HEK293 (cell line): ENCODE results near the gene ASXL3.

ENCODE experiments used
- GLIS2 ChIP-seq: fragments of 450-650 bp; formaldehyde crosslinking; IDR thresholded peaks from 2 replicates; pipeline ENCODE4 v1.5.1; 2016; ENCODE audit warnings: missing biosample characterization, missing genetic modification characterization
- HOXA7 ChIP-seq: sonication (generic); formaldehyde crosslinking; IDR thresholded peaks from 2 replicates; pipeline ENCODE4 v1.8.1; 2022; ENCODE audit warnings: missing genetic modification reagents, borderline replicate concordance
- SALL2 ChIP-seq: fragments of 450-650 bp; formaldehyde crosslinking; IDR thresholded peaks from 2 replicates; pipeline ENCODE4 v1.5.0; 2017; ENCODE audit warnings: missing biosample characterization, mild to moderate bottlenecking, missing genetic modification characterization, borderline replicate concordance
- YY2 ChIP-seq: fragments of 450-650 bp; formaldehyde crosslinking; IDR thresholded peaks from 2 replicates; pipeline ENCODE4 v1.5.1; 2016; ENCODE audit warnings: missing biosample characterization, missing genetic modification characterization
- ZBTB8A ChIP-seq: fragments of 450-650 bp; formaldehyde crosslinking; IDR thresholded peaks from 2 replicates; pipeline ENCODE4 v1.5.1; 2016; ENCODE audit warnings: missing biosample characterization, missing genetic modification characterization
- ZFP3 ChIP-seq: fragments of 450-650 bp; formaldehyde crosslinking; IDR thresholded peaks from 2 replicates; pipeline ENCODE4 v1.5.1; 2016; ENCODE audit warnings: low read depth, missing biosample characterization, missing genetic modification characterization
- ZNF266 ChIP-seq: fragments of 450-650 bp; formaldehyde crosslinking; IDR thresholded peaks from 2 replicates; pipeline ENCODE4 v1.5.1; 2016; ENCODE audit warnings: missing biosample characterization, missing genetic modification characterization, low read depth
- ZNF341 ChIP-seq: fragments of 450-650 bp; formaldehyde crosslinking; IDR thresholded peaks from 2 replicates; pipeline ENCODE4; 2016; ENCODE audit warnings: low read depth, missing biosample characterization, missing genetic modification characterization
- ZNF404 ChIP-seq: fragments of 450-650 bp; formaldehyde crosslinking; IDR thresholded peaks from 2 replicates; pipeline ENCODE4 v1.5.1; 2017; ENCODE audit warnings: missing biosample characterization, missing genetic modification characterization
- ZNF423 ChIP-seq: fragments of 450-650 bp; formaldehyde crosslinking; IDR thresholded peaks from 2 replicates; pipeline ENCODE4 v1.5.1; 2016; ENCODE audit warnings: missing biosample characterization, missing genetic modification characterization
- ZNF501 ChIP-seq: fragments of 450-650 bp; formaldehyde crosslinking; IDR thresholded peaks from 2 replicates; pipeline ENCODE4 v1.5.1; 2016; ENCODE audit warnings: missing biosample characterization, missing genetic modification characterization
- ZNF529 ChIP-seq: fragments of 450-650 bp; formaldehyde crosslinking; IDR thresholded peaks from 2 replicates; pipeline ENCODE4 v1.5.1; 2017; ENCODE audit warnings: missing genetic modification characterization, missing biosample characterization; ENCODE audit not compliant: insufficient replicate concordance
- ZNF548 ChIP-seq: fragments of 450-650 bp; formaldehyde crosslinking; IDR thresholded peaks from 2 replicates; pipeline ENCODE4 v1.5.1; 2016; ENCODE audit warnings: missing biosample characterization, missing genetic modification characterization
- ZNF549 ChIP-seq: fragments of 450-650 bp; IDR thresholded peaks from 2 replicates; pipeline ENCODE4 v1.5.1; 2018; ENCODE audit warnings: missing biosample characterization, missing genetic modification characterization, mild to moderate bottlenecking, inconsistent platforms, moderate library complexity
- ZNF560 ChIP-seq: fragments of 450-650 bp; formaldehyde crosslinking; IDR thresholded peaks from 2 replicates; pipeline ENCODE4 v1.5.1; 2017; ENCODE audit warnings: missing biosample characterization, missing genetic modification characterization, borderline replicate concordance
- ZNF585B ChIP-seq: fragments of 450-650 bp; formaldehyde crosslinking; IDR thresholded peaks from 2 replicates; pipeline ENCODE4 v1.5.1; 2016; ENCODE audit warnings: missing biosample characterization, missing genetic modification characterization
- ZNF629 ChIP-seq: fragments of 450-650 bp; formaldehyde crosslinking; IDR thresholded peaks from 2 replicates; pipeline ENCODE4 v1.5.1; 2017; ENCODE audit warnings: missing biosample characterization, missing genetic modification characterization
- ZNF660 ChIP-seq: fragments of 450-650 bp; IDR thresholded peaks from 2 replicates; pipeline ENCODE4 v1.5.1; 2018; ENCODE audit warnings: missing biosample characterization, mild to moderate bottlenecking, missing genetic modification characterization
- ZNF701 ChIP-seq: fragments of 450-650 bp; formaldehyde crosslinking; IDR thresholded peaks from 2 replicates; pipeline ENCODE4 v1.5.1; 2016; ENCODE audit warnings: missing biosample characterization, missing genetic modification characterization
- ZNF76 ChIP-seq: fragments of 450-650 bp; formaldehyde crosslinking; IDR thresholded peaks from 2 replicates; pipeline ENCODE4; 2016; ENCODE audit warnings: low read depth, missing biosample characterization, missing genetic modification characterization, borderline replicate concordance
- ZNF791 ChIP-seq: fragments of 450-650 bp; formaldehyde crosslinking; IDR thresholded peaks from 2 replicates; pipeline ENCODE4 v1.5.1; 2016; ENCODE audit warnings: missing biosample characterization, missing genetic modification characterization
- ZNF837 ChIP-seq: fragments of 450-650 bp; formaldehyde crosslinking; IDR thresholded peaks from 2 replicates; pipeline ENCODE4 v1.5.1; 2016; ENCODE audit warnings: missing biosample characterization, missing genetic modification characterization
- TF ChIP-seq, protein P1 (sequence below): fragments of 450-650 bp; formaldehyde crosslinking; IDR thresholded peaks from 2 replicates; pipeline ENCODE4 v1.5.1; 2016; ENCODE audit warnings: missing biosample characterization, missing genetic modification characterization
- TF ChIP-seq, protein P2 (sequence below): fragments of 450-650 bp; formaldehyde crosslinking; IDR thresholded peaks from 2 replicates; pipeline ENCODE4 v1.5.1; 2016; ENCODE audit warnings: missing biosample characterization, missing genetic modification characterization, borderline replicate concordance
- TF ChIP-seq, protein P3 (sequence below): fragments of 450-650 bp; formaldehyde crosslinking; IDR thresholded peaks from 2 replicates; pipeline ENCODE4 v1.5.1; 2016; ENCODE audit warnings: missing biosample characterization, missing genetic modification characterization
- TF ChIP-seq, protein P4 (sequence below): fragments of 450-650 bp; formaldehyde crosslinking; IDR thresholded peaks from 2 replicates; pipeline ENCODE4 v1.5.1; 2017; ENCODE audit warnings: missing biosample characterization, missing genetic modification characterization
- TF ChIP-seq, protein P5 (sequence below): fragments of 450-650 bp; formaldehyde crosslinking; IDR thresholded peaks from 2 replicates; pipeline ENCODE4 v1.5.1; 2016; ENCODE audit warnings: missing biosample characterization, missing genetic modification characterization

ASXL3 gene

DNA sequence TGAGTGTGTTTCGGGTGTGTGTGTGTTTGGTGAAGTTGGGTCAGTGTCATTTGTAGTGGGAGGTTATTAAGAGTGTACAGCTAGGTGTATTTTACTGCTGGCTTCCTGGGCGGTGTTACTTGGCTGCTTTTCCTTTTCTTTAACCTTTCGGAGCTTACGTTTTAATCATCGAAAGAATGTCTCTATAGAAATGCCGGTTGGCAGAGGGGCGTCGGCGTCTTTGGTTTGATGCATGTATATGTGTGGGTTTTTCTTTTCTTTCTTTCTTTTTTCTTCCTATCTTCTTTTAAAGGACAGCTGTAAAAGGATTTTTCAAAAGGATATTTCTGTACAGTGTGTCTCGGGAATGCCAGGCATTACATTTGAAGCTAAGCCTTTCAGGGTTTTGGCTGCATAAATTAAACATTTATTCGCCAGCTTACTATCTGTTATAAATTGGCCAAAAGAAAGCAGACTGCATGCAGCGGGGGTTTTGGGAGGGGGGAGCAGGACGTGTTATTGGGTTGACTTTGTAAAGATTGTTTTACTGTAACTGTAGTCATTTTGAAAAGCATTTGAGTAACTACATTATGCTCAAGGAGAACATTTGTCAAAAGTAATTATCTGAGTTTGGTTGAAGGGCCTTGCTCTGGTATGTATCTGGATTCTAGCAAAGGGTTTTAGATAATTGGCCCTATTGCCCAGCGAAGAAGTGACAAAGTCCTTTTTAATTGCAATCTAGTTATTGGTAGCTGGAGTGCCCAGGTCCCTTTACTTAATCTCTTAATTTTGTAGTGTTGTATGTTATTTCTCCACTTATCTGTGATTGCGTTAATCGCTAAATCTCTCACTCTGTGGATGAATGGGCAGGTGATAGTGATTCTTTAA lies 1.6 kb downstream of the ASXL3 start (continued):
- TF ChIP-seq, protein P1, sequence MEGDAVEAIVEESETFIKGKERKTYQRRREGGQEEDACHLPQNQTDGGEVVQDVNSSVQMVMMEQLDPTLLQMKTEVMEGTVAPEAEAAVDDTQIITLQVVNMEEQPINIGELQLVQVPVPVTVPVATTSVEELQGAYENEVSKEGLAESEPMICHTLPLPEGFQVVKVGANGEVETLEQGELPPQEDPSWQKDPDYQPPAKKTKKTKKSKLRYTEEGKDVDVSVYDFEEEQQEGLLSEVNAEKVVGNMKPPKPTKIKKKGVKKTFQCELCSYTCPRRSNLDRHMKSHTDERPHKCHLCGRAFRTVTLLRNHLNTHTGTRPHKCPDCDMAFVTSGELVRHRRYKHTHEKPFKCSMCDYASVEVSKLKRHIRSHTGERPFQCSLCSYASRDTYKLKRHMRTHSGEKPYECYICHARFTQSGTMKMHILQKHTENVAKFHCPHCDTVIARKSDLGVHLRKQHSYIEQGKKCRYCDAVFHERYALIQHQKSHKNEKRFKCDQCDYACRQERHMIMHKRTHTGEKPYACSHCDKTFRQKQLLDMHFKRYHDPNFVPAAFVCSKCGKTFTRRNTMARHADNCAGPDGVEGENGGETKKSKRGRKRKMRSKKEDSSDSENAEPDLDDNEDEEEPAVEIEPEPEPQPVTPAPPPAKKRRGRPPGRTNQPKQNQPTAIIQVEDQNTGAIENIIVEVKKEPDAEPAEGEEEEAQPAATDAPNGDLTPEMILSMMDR = no peak
- TF ChIP-seq ZNF549 (tag by site-specific recombination) = no peak
- TF ChIP-seq HOXA7 (CRISPR knock-in tag) = no peak
- TF ChIP-seq YY2 (tag by site-specific recombination) = 0 out of 2 replicates have a peak, but pooled peaks have one; percentile 69
- TF ChIP-seq ZNF76 (tag by site-specific recombination) = no peak
- TF ChIP-seq, protein P2, sequence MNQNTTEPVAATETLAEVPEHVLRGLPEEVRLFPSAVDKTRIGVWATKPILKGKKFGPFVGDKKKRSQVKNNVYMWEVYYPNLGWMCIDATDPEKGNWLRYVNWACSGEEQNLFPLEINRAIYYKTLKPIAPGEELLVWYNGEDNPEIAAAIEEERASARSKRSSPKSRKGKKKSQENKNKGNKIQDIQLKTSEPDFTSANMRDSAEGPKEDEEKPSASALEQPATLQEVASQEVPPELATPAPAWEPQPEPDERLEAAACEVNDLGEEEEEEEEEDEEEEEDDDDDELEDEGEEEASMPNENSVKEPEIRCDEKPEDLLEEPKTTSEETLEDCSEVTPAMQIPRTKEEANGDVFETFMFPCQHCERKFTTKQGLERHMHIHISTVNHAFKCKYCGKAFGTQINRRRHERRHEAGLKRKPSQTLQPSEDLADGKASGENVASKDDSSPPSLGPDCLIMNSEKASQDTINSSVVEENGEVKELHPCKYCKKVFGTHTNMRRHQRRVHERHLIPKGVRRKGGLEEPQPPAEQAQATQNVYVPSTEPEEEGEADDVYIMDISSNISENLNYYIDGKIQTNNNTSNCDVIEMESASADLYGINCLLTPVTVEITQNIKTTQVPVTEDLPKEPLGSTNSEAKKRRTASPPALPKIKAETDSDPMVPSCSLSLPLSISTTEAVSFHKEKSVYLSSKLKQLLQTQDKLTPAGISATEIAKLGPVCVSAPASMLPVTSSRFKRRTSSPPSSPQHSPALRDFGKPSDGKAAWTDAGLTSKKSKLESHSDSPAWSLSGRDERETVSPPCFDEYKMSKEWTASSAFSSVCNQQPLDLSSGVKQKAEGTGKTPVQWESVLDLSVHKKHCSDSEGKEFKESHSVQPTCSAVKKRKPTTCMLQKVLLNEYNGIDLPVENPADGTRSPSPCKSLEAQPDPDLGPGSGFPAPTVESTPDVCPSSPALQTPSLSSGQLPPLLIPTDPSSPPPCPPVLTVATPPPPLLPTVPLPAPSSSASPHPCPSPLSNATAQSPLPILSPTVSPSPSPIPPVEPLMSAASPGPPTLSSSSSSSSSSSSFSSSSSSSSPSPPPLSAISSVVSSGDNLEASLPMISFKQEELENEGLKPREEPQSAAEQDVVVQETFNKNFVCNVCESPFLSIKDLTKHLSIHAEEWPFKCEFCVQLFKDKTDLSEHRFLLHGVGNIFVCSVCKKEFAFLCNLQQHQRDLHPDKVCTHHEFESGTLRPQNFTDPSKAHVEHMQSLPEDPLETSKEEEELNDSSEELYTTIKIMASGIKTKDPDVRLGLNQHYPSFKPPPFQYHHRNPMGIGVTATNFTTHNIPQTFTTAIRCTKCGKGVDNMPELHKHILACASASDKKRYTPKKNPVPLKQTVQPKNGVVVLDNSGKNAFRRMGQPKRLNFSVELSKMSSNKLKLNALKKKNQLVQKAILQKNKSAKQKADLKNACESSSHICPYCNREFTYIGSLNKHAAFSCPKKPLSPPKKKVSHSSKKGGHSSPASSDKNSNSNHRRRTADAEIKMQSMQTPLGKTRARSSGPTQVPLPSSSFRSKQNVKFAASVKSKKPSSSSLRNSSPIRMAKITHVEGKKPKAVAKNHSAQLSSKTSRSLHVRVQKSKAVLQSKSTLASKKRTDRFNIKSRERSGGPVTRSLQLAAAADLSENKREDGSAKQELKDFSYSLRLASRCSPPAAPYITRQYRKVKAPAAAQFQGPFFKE = no peak
- TF ChIP-seq ZBTB8A (tag by site-specific recombination) = no peak
- TF ChIP-seq ZNF560 (tag by site-specific recombination) = no peak
- TF ChIP-seq GLIS2 (tag by site-specific recombination) = no peak
- no peak for TF ChIP-seq ZNF404
- TF ChIP-seq ZNF501 (tag by site-specific recombination) = no peak
- no peak for TF ChIP-seq ZNF629
- no peak for TF ChIP-seq ZFP3 (tag by site-specific recombination)
- TF ChIP-seq, protein P3, sequence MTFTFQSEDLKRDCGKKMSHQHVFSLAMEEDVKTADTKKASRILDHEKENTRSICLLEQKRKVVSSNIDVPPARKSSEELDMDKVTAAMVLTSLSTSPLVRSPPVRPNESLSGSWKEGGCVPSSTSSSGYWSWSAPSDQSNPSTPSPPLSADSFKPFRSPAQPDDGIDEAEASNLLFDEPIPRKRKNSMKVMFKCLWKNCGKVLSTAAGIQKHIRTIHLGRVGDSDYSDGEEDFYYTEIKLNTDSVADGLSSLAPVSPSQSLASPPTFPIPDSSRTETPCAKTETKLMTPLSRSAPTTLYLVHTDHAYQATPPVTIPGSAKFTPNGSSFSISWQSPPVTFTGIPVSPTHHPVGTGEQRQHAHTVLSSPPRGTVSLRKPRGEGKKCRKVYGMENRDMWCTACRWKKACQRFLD (tag by site-specific recombination) = no peak
- TF ChIP-seq ZNF266 (tag by site-specific recombination) = no peak
- TF ChIP-seq SALL2 (tag by site-specific recombination) = no peak
- TF ChIP-seq, protein P4, sequence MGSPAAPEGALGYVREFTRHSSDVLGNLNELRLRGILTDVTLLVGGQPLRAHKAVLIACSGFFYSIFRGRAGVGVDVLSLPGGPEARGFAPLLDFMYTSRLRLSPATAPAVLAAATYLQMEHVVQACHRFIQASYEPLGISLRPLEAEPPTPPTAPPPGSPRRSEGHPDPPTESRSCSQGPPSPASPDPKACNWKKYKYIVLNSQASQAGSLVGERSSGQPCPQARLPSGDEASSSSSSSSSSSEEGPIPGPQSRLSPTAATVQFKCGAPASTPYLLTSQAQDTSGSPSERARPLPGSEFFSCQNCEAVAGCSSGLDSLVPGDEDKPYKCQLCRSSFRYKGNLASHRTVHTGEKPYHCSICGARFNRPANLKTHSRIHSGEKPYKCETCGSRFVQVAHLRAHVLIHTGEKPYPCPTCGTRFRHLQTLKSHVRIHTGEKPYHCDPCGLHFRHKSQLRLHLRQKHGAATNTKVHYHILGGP (tag by site-specific recombination) = no peak
- no peak for TF ChIP-seq ZNF341 (tag by site-specific recombination)
- TF ChIP-seq ZNF791 (tag by site-specific recombination) = no peak
- no peak for TF ChIP-seq ZNF529 (tag by site-specific recombination)
- TF ChIP-seq ZNF701 (tag by site-specific recombination) = no peak
- no peak for TF ChIP-seq ZNF548 (tag by site-specific recombination)
- TF ChIP-seq ZNF837 (tag by site-specific recombination) = no peak; the same call in 1 of the 2 replicates
- TF ChIP-seq ZNF423 (tag by site-specific recombination) = no peak
- no peak for TF ChIP-seq ZNF585B (tag by site-specific recombination)
- TF ChIP-seq, protein P5, sequence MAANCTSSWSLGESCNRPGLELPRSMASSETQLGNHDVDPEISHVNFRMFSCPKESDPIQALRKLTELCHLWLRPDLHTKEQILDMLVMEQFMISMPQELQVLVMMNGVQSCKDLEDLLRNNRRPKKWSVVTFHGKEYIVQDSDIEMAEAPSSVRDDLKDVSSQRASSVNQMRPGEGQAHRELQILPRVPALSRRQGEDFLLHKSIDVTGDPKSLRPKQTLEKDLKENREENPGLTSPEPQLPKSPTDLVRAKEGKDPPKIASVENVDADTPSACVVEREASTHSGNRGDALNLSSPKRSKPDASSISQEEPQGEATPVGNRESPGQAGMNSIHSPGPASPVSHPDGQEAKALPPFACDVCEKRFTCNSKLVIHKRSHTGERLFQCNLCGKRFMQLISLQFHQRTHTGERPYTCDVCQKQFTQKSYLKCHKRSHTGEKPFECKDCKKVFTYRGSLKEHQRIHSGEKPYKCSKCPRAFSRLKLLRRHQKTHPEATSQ = no peak
- TF ChIP-seq ZNF660 (tag by site-specific recombination) = no peak
